NCI-H2196 treated with DMSO at 0.1 percent for 48 hours (cell line): ENCODE results near the gene TPRKB.
"Not testable (repeated sequence)": the region's sequence is repeated elsewhere in the genome, so short reads cannot be mapped to it uniquely, and the experiment has no call there.

ENCODE experiments used
- DNase-seq: peaks from one replicate; lab custom pipeline; 2025; ENCODE audit not compliant: unreplicated experiment; lab: John Stamatoyannopoulos, UW

TPRKB gene

GRCh38 chr2:73740767-73741166, 3.6 kb upstream of the TPRKB start:
- DNase-seq = no peak

GRCh38 chr2:73739101-73739500, 2.0 kb upstream of the TPRKB start:
- no peak for DNase-seq

- no peak for DNase-seq
Measured at GRCh38 chr2:73736378-73736777, 767 bp downstream of the TPRKB start.

- no peak for DNase-seq
Measured at GRCh38 chr2:73730810-73731209, 6.3 kb downstream of the TPRKB start.

- no peak for DNase-seq
Measured at GRCh38 chr2:73728711-73729110, 8.4 kb downstream of the TPRKB start.

GRCh38 chr2:73728043-73728442, 9.1 kb downstream of the TPRKB start:
- DNase-seq = no peak

GRCh38 chr2:73726657-73727056, 10.5 kb downstream of the TPRKB start:
- not testable (repeated sequence) for DNase-seq

- no peak for DNase-seq
Measured at GRCh38 chr2:73718851-73719621, 18.1 kb downstream of the TPRKB start.

GRCh38 chr2:73718421-73718820, 18.7 kb downstream of the TPRKB start:
- DNase-seq = no peak

GRCh38 chr2:73717695-73718094, 19.4 kb downstream of the TPRKB start:
- not testable (repeated sequence) for DNase-seq

- DNase-seq = no peak
Measured at GRCh38 chr2:73717251-73717606, 19.9 kb downstream of the TPRKB start.

GRCh38 chr2:73716543-73717250, 20.4 kb downstream of the TPRKB start:
- DNase-seq = no peak

GRCh38 chr2:73714091-73714490, 23.1 kb downstream of the TPRKB start:
- no peak for DNase-seq

GRCh38 chr2:73708527-73708926, 28.6 kb downstream of the TPRKB start:
- no peak for DNase-seq

GRCh38 chr2:73707636-73708035, 29.5 kb downstream of the TPRKB start:
- DNase-seq = no peak

GRCh38 chr2:73707058-73707457, 30.1 kb downstream of the TPRKB start:
- DNase-seq = no peak

- DNase-seq = no peak
Measured at GRCh38 chr2:73705091-73705490, 32.1 kb downstream of the TPRKB start.

GRCh38 chr2:73704285-73704684, 32.9 kb downstream of the TPRKB start:
- no peak for DNase-seq

- DNase-seq = no peak
Measured at GRCh38 chr2:73703675-73704074, 33.5 kb downstream of the TPRKB start.

- not testable (repeated sequence) for DNase-seq
Measured at GRCh38 chr2:73702852-73703493, 34.2 kb downstream of the TPRKB start.

GRCh38 chr2:73701968-73702665, 35.0 kb downstream of the TPRKB start:
- no peak for DNase-seq

GRCh38 chr2:73701448-73701765, 35.7 kb downstream of the TPRKB start:
- not testable (repeated sequence) for DNase-seq
